Stomach (tissue), 9 donors: ENCODE measurements around the gene GRIA4. TPM values are rescaled to one million over a fixed set of nuclear protein-coding genes. Genes with fewer than 3 reads are reported as not detected.

Experiments used
- DNase-seq, 2 donors: peaks; one replicate each; pipeline versions ENCODE4 v3.0.0 to v3.0.0-alpha.2; 2013 to 2019
- H3K27ac ChIP-seq, 5 donors: fragments of 200-600 bp in 4 of 5; sonication (generic) in 4 of 5; one replicate each; pipeline ENCODE4 v1.5.1; 2013 to 2019; ENCODE audit warnings: mild to moderate bottlenecking in 1 of 5, moderate library complexity in 1 of 5
- H3K27me3 ChIP-seq, 3 donors: fragments of 200-600 bp; sonication (generic); one replicate each; pipeline ENCODE4 v1.5.1; 2017 to 2019; ENCODE audit warnings: mixed run types in 1 of 3
- H3K36me3 ChIP-seq, 4 donors: fragments of 200-600 bp; sonication (generic); 1 replicate in 3 of 4; 2 replicates in 1 of 4; pipeline ENCODE4 v1.5.1; 2016 to 2019
- H3K4me1 ChIP-seq, 4 donors: fragments of 200-600 bp; sonication (generic); one replicate each; pipeline ENCODE4 v1.5.1; 2016 to 2019
- H3K4me3 ChIP-seq, 4 donors: fragments of 200-600 bp; sonication (generic) in 3 of 4; one replicate each; pipeline ENCODE4 v1.5.1; 2016 to 2019; ENCODE audit warnings: mild to moderate bottlenecking in 1 of 4
- H3K9me3 ChIP-seq, 4 donors: fragments of 200-600 bp; sonication (generic); one replicate each; pipeline ENCODE4 v1.5.1; 2016 to 2019
- CTCF ChIP-seq, 7 experiments: fragments of 450-650 bp in 4 of 7; fragments of 200-600 bp in 3 of 7; sonication (generic) in 3 of 7; IDR thresholded peaks; one replicate each; pipeline ENCODE4 v1.5.1; 2016 to 2019; ENCODE audit warnings: antibody characterized with exemption in 7 of 7, control low read depth in 2 of 7, mild to moderate bottlenecking in 1 of 7
- EP300 ChIP-seq: sonication (generic); formaldehyde crosslinking; IDR thresholded peaks from one replicate; pipeline ENCODE4 v1.6.1; 2017; ENCODE audit warnings: antibody characterized with exemption
- POLR2A ChIP-seq, 4 donors: fragments of 450-650 bp; IDR thresholded peaks; one replicate each; pipeline ENCODE4 v1.6.1; 2016; ENCODE audit warnings: antibody characterized with exemption in 4 of 4, control low read depth in 2 of 4, mild to moderate bottlenecking in 1 of 4, moderate library complexity in 1 of 4
- POLR2AphosphoS5 ChIP-seq, 3 donors: sonication (generic); formaldehyde crosslinking; IDR thresholded peaks; one replicate each; pipeline ENCODE4 v1.6.1; 2016; ENCODE audit warnings: antibody characterized with exemption in 3 of 3
- WGBS, 5 donors: extraction: QIAGEN DNeasy Blood & Tissue Kit in 3 of 5; methylation state at CpG; one replicate each; pipeline versions ENCODE4 v1.1.5 to v1.1.7; 2013 to 2018; 5-methylcytosine and 5-hydroxymethylcytosine counted together
- intact Hi-C: fragments of 100-400 bp; cut with DNase I; formaldehyde crosslinking; loops from one replicate; pipeline ENCODE4 v1.15.1; 2023; ENCODE audit warnings: low total_unique reads
- polyA plus RNA-seq, 3 donors: library from polyadenylated mRNA; stranded (reverse); fragments of 200-250 nt; gene quantifications; one replicate each; pipeline ENCODE4 v1.2.3, GENCODE V29; 2013
- total RNA-seq, 5 donors: library from RNA; depleted of rRNA; stranded (reverse); fragments of >200 nt; gene quantifications; one replicate each; pipeline versions ENCODE4 v1.1.0 to v1.2.3, GENCODE V29; 2014 to 2016
- donor health status: healthy with polysubstance abuse.
- donor health status: Bipolar disorder and iron deficiency.
- donor health status: healthy.

The GRIA4 gene
- total and polyA plus RNA-seq, 8 donors, result under 0.01 to 5.9 (median 2.0) TPM; not detected in 1

GRCh38 chr11:106014035-106014434 is 404.2 kb downstream of the GRIA4 start:
- Histone ChIP-seq H3K4me3 (no peak overlapping the region), H3K27me3 (no peaks in the 10 kb centered on the region), H3K4me1 (peaks cover 0 to 43% (median 23%) of the 10 kb centered on the region in 4 donors), H3K9me3 (no peaks in the 10 kb centered on the region), H3K36me3 (peaks cover 14 to 21% (median 19%) of the 10 kb centered on the region in 4 donors), H3K27ac (no peak overlapping the region)
- TF ChIP-seq POLR2A (IDR thresholded peaks at IDR 0.05) (no peak), EP300 (no peak), POLR2AphosphoS5 (IDR thresholded peaks at IDR 0.05) (no peak), CTCF (IDR thresholded peaks at IDR 0.05) (no peak)
- no peak for DNase-seq
- WGBS, 5 donors, result 49 to 68% (median 52%) methylated on average over 2 of the region's 2 CpGs
- intact Hi-C loops, result no loop called here

DNA sequence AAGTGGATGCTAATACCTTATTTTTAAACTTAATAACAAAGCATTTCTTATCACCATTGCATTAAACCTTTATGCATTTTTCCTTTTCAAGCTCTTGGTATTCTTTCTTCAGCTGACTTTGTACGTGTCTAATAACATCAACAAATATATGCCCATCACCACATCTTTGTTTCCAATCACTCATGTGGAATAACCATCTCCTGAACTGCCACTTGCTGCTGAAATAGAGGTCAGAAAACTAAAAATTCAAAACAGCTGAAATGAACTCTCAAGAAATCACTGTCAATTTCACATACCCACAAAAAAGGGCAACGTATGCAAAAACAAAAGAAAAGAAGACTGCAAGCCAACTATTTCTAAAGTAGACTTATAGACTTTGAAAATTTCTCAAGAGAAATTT is 404.7 kb downstream of the GRIA4 start:
- no peaks in the 10 kb centered on the region for H3K9me3 ChIP-seq
- peaks cover 10 to 15% (median 14%) of the 10 kb centered on the region in 4 donors for H3K36me3 ChIP-seq
- DNase-seq, result no peak
- H3K4me3 ChIP-seq, result no peak overlapping the region
- no peaks in the 10 kb centered on the region for H3K27me3 ChIP-seq
- no peak overlapping the region for H3K27ac ChIP-seq
- H3K4me1 ChIP-seq, result peaks cover 0 to 47% (median 26%) of the 10 kb centered on the region in 4 donors
- intact Hi-C loops, result no loop called here
- TF ChIP-seq POLR2A (IDR thresholded peaks at IDR 0.05) (no peak), EP300 (no peak), CTCF (IDR thresholded peaks at IDR 0.05) (no peak), POLR2AphosphoS5 (IDR thresholded peaks at IDR 0.05) (no peak)
- 70 to 82% (median 76%) methylated on average over 2 of the region's 2 CpGs for WGBS, 5 donors

DNA sequence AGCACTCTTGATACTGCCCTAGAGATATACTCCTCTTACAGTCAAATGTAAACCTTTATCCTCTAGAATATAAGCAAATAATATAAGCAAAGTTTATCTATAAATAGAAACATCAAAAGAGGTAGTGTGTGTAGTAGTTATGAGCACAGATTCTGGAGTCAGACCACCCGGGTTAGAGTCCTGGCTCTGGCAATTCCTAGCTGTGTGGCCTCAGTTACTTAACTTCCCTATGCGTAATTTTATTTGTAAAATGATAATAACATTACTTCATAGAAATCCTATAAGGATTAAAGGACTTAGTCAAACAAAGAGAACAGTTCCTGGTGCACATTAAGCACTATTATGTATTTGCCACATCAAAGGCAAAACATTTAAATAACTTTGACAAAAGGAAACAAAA is 405.2 kb downstream of the GRIA4 start:
- H3K4me1 ChIP-seq, result peaks cover 0 to 52% (median 28%) of the 10 kb centered on the region in 4 donors
- 22 to 40% (median 32%) methylated on average over 2 of the region's 2 CpGs for WGBS, 5 donors

GRCh38 chr11:106017093-106017492 is 407.2 kb downstream of the GRIA4 start:
- Histone ChIP-seq H3K27ac (no peak overlapping the region), H3K4me1 (peaks cover 11 to 67% (median 41%) of the 10 kb centered on the region in 4 donors), H3K9me3 (no peaks in the 10 kb centered on the region), H3K27me3 (no peaks in the 10 kb centered on the region), H3K36me3 (no peaks in the 10 kb centered on the region), H3K4me3 (no peak overlapping the region)
- WGBS, 5 donors, result 74 to 91% (median 87%) methylated on average over 2 of the region's 2 CpGs
- intact Hi-C loops, result no loop called here
- TF ChIP-seq POLR2A (IDR thresholded peaks at IDR 0.05) (no peak), EP300 (no peak), CTCF (IDR thresholded peaks at IDR 0.05) (no peak)
- no peak for DNase-seq

More for the DNA sequence above, 405.2 kb downstream of the GRIA4 start:
- intact Hi-C loops, result no loop called here
- H3K27ac ChIP-seq, result no peak overlapping the region
- no peaks in the 10 kb centered on the region for H3K9me3 ChIP-seq
- TF ChIP-seq POLR2AphosphoS5 (IDR thresholded peaks at IDR 0.05), result no peak
- TF ChIP-seq CTCF (IDR thresholded peaks at IDR 0.05), result no peak
- no peak for TF ChIP-seq EP300
- TF ChIP-seq POLR2A (IDR thresholded peaks at IDR 0.05), result no peak
- H3K36me3 ChIP-seq, result peaks cover 5 to 11% (median 9%) of the 10 kb centered on the region in 4 donors
- no peak overlapping the region for H3K4me3 ChIP-seq
- no peaks in the 10 kb centered on the region for H3K27me3 ChIP-seq
- no peak for DNase-seq
